GM20000 (cell line): ENCODE measurements around the gene ADGRG1.
"Not testable (repeated sequence)": the region's sequence is repeated elsewhere in the genome, so short reads cannot be mapped to it uniquely, and the experiment has no call there.

Experiments used
- DNase-seq: peaks from one replicate; pipeline ENCODE4 v3.0.0; 2012; ENCODE audit warnings: low spot score
- TF ChIP-seq, protein P1 (sequence below): IDR thresholded peaks from 2 replicates; pipeline ENCODE4 v1.5.1; 2012; ENCODE audit warnings: mild to moderate bottlenecking, control low read depth; ENCODE audit errors: extremely low read depth, missing control alignments

Gene ADGRG1

DNA sequence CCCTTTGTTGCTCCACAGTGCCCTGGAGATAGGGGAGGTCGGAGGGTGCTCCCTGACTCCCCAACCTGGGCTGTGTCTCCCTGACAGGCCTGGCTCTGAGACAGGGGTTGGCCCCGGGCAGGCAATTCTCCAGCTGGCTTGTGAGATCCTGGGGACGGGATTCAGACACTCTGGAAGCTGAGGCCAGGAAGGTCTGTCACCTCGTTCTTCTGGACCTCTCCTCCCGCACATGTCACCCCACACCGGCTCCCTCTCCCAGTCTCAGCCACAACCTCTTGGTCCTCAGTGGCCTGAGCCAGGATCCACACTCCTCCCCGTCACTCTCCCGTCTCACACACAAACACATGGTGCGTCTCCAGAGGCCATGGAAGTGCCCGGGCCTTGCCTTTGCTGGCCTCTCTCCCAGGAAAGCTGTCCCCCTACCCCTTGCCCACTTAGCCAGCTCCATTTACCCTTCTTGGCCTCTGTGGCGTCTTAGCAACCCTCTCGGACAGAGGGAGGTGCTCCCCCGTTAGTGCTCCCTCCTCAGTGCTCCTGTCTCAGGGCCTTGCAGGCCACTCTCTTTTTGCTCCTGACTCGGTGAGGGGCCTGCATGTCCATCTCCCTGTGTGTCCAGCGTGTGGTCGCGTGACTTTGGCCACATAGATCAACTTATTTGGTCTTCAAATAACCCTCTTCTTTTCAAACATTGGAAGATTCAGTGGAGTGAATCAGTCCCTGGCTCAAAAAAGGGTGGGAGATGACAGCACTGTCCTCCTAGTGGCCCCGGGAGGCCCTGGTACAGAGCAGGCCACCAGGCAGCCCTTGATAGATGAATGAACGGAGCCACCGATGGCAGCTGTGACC, 40.4 kb downstream of the ADGRG1 start:
- no peak for DNase-seq

DNA sequence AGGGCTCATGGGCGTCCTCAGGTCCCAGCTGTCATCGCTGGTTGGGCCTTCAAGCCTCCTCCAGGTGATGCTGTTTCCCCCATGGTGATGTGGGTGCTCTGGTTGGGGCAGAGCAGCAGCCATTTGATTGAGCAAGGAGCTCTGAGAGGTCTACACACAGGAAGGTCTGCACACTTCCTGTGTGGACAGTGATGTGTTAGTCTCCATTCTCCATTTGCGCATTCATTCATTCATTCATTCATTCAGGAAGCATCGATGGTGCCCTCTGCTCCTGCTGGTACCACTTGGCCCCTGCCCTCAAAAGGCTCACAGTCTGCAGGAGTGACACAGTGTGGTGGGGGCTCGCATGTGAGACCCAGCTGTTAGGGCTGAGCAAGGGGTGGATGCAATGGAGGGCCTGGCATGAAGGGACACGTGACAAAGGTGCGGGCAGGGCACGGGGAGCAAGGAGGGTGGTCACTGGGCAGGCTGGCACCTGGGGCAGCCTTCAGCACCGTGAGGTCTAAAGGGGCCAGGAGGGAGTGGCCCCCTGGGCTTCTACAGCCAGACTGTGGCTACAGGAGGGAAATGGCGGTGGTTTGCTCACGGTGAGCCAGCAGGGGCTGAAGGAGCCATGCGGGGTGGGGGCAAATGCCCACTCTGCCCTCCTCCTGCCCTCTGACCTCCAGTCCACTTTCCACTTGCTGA, 41.2 kb downstream of the ADGRG1 start:
- DNase-seq: no peak
- TF ChIP-seq, protein P1, sequence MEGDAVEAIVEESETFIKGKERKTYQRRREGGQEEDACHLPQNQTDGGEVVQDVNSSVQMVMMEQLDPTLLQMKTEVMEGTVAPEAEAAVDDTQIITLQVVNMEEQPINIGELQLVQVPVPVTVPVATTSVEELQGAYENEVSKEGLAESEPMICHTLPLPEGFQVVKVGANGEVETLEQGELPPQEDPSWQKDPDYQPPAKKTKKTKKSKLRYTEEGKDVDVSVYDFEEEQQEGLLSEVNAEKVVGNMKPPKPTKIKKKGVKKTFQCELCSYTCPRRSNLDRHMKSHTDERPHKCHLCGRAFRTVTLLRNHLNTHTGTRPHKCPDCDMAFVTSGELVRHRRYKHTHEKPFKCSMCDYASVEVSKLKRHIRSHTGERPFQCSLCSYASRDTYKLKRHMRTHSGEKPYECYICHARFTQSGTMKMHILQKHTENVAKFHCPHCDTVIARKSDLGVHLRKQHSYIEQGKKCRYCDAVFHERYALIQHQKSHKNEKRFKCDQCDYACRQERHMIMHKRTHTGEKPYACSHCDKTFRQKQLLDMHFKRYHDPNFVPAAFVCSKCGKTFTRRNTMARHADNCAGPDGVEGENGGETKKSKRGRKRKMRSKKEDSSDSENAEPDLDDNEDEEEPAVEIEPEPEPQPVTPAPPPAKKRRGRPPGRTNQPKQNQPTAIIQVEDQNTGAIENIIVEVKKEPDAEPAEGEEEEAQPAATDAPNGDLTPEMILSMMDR: no peak

More for the DNA sequence above, 40.4 kb downstream of the ADGRG1 start:
- TF ChIP-seq, protein P1: no peak

DNA sequence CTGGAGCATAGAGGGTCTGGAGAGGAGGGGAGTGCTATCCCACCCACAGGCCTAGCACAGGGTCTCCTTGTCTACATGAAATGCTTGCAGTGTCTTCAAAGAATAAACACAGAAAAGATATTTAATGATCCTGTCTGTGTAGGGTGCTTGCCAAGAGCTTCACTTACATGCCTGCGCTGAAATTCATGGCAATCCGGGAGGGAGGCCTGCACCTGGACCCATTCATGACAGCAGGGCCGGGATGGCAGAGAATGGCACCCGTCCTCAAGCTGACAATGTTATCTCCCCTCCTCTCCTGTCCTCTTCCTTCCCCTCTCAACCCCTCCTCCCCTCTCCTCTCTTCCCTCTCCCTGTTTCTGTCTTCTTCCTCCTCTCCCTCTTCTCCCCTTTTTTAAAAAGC, 41.8 kb downstream of the ADGRG1 start:
- TF ChIP-seq, protein P1: no peak
- no peak for DNase-seq

- not testable (repeated sequence) for DNase-seq
Measured at GRCh38 chr16:57671451-57671850, 43.0 kb downstream of the ADGRG1 start.

DNA sequence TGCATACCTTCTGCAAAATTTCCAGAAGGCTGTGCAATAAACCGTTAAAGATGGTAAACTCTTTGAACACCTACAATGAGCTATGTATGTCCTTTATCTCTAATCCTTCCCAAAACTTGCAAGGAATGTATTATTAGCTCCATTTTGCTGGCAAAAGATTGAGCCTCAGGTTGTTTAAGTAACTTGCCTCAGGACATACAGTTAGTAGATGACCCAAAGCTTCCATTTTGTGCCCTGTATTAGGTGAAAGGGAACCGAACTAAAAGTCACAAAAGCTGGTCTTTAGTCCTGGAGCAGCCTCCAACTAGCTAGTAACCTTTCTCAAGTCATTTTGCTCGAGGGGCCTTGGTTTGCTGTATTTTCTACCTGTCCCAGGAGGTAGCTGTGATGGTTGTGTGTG, 44.0 kb downstream of the ADGRG1 start:
- TF ChIP-seq, protein P1: no peak
- no peak for DNase-seq

DNA sequence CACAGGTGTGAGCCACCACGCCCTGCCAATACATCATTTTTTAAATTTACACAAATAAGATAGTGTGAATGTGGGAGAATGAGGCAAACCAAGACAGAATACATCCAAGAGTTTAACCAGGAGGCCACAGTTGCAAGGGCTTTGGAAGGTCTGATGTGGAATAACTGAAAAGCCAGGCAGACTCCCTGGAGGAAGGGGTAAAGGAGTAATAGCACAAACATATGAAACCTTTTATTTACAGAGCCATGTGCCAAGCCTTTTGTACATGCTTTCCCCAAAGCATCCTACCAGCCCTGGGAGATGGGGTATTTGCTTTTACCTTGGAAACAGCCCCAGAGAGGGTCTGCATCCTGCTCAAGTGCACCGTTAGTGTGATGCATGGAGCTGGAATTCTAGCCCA, 44.4 kb downstream of the ADGRG1 start:
- no peak for DNase-seq
- TF ChIP-seq, protein P1: no peak

DNA sequence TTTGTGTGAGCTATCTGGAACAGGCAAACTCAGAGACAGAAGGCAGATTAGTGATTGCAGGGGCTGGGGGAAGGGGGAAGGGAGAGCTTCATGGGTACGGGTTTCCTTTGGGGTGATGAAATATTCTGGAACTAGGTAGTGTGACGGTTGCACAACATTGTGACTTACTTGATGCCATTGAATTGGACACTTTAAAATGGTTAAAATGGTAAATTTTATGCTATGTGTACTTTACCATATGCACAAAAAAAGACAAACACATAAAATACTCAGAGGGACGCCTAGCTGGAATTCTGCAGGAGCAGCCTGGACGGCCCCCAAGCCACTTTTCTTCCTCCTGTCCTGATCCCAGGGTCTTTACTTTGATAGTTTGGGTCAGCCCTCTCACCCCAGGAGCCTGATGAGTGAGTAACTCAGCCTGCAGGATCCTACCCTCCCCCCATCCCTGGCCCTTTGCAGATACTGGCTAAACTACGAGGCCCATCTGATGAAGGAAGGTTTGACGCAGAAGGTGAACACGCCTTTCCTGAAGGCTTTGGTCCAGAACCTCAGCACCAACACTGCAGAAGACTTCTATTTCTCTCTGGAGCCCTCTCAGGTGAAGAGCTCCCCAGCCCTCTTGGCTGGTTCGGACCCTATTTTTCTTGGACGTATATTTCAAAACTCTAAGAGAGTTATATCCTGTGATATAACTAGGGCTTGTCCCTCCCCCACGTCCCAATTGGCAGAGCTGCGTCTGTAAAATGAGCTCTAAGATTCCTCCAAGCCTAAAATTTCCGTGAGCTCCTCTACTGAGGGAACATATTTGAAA, 47.5 kb downstream of the ADGRG1 start:
- TF ChIP-seq, protein P1: no peak

More for the DNA sequence above, 47.5 kb downstream of the ADGRG1 start:
- DNase-seq: no peak
